ENCODE data around the gene ZNF594.
A peak's percentile ranks its signal among the peaks of the same experiment; 100 is the strongest.
"Not testable (repeated sequence)": the region's sequence is repeated elsewhere in the genome, so short reads cannot be mapped to it uniquely, and the experiment has no call there.

The ZNF594 gene

DNA sequence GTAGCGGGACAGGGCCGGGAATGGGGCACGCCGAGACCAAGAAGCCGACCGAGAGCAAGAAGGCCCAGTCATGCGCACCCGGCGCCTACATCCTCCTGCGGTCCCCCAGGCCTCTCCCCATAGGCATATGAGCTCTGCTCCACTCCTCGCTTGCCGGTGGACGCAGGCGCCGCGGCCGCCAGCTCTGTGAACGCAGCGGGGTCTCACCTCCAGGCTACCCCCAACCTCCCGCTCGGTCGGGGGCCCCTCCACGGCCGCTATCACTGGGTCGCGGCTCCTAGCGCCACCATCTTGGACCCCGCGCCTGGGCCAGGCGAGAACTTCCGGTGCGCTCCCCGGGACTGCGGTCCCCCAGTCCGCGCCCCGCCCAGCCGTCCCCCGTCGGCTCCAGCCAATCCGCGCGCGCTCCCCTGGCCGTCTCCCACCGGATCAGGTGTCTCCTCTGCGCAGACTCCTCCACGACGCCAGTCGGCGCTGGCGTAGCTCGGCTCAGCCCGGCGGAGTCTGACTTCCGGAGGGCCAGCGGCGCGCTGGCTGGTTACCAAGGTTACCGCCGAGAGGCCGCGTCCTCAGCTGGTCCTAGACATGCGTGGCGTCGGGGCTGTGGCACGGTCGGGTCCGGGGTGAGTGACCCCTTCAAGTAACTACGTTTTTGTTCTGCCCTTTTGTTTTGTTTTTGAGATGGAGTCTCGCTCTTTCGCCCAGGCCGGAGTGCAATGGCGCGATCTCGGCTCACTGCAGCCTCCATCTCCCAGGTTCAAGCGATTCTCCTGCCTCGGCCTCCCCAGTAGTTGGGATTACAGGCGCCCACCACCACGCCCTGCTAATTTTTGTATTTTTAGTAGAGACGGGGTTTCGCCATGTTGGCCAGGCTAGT is at the start of gene ZNF594:
TSS of gene ZNF594 (minus strand) at position 328 of the 877 bp plus-strand sequence. CDS start 7,612 bp downstream, outside the sequence.
- DNase-seq = peak in 55 of 56 donors; percentile 62 to 98 (median 90)

DNA sequence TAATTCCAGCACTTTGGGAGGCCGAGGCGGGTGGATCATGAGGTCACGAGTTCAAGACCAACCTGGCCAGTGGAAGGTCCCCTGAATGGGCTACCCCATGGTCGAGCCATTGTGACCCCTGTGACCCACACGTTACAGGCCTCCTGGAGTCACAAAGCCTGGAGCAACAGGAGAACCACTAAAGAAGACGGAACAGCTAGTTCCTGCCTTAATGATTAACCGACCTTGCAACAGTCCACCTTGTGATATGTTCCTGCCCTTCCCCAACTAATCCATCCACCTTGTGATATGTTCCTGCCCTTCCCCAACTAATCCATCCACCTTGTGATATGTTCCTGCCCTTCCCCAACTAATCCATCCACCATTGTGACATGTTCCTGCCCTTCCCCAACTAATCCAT is 48.1 kb upstream of the ZNF594 start:
- DNase-seq = not testable (repeated sequence)

- DNase-seq = no peak
These were observed 46.7 kb upstream of the ZNF594 start for GRCh38 chr17:5238333-5238732.

DNA sequence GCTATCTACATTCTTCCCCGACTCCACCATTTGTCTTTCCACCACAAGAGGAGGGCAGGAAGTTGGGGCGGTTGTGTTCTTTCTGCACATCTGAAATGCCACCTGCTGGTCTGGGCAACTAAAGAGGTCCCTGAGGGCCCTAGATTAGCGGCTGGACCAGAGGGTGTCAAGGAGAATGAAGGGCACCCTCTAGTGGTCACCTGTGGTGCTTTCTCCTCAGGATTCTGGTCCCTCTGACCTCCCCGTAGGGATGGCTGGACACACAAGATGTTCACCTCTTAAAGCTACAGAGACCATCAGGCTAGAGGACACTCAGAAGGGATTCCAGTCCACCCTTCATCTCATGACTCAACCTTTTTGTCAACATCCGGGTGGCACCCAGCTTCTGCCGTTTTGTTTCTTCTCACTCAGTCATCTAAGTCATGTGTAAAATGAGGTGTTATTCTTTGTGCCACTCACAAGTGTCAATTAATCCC is 45.9 kb upstream of the ZNF594 start:
- peak in 9 of 56 donors; percentile 4 to 25 (median 12) for DNase-seq

DNA sequence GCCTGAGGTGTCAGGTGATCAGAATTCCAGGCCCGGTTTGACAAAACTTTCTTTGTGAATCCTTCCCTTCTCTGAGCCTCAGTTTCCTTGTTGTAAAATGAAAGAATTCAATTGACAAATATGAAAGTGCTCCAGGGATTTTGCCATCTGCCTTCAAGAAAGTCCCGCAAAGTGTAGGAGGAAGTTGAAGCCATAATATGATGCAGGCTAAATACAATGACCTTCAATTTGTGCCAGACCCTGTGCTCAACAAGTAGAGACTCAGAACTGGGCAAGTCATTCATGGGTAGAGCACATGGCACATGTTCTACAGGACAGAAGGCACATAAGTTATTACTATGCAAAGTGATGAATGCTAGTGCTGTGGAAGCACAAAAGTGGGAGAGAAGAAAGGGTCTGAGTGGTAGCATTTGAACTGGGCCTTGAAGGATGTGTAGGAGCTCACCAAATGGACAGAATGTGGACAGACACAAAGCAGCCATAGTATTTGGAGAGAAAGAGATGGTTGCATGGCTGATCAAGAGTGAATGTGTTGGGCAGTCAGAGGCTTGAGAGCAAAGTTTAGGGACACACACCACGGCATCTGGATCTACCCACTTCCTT is 45.4 kb upstream of the ZNF594 start:
- DNase-seq = no peak

DNA sequence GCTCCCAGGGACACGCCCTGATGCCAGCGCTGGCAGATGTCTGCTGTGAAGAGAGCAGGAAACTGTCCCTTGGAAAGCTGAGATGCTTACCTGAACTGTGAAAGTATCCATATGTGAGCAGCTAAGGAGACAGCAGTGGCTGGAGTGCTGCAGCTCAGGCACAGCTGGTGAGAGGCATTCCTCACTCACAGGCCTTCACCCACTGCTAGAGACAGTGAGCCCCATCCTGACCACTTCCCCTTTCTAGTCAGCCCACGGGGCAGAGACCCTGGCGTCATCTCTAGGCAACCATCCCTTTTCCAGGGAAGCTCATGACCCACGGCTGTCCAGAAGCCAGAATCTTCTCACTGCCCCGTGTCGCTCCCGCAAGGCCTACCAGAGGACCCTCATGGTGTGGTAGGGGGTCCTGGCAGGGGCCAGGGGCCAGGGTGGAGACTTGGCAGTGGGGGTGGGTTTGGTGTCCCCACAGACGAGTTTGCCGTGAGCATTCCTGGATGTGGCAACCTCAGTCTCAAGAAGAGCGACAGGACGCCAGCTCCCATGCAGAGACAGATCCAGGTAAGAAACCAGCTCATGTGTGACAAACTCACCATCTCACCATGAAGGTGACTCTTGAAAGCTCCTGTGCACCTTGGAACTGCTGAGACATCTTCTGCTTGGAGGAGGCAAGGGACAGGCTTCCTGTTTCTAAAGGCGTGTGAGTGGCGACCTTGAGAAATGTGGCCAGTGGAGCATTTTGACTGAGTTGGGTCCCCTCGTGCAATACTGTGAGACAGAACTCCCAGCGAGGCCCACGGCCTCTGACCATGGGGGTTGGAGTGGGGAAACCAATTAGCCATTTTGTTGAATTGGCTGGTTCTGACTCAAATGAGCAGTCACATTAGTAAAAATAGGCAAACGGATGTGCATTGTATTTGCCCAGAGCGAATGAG is 43.2 kb upstream of the ZNF594 start, which contains the start of gene SCIMP:
TSS of gene SCIMP (minus strand) at position 216 of the 932 bp plus-strand sequence. CDS start at position 111, 105 bp downstream.
- peak in 17 of 56 donors; percentile 6 to 36 (median 14) for DNase-seq

DNA sequence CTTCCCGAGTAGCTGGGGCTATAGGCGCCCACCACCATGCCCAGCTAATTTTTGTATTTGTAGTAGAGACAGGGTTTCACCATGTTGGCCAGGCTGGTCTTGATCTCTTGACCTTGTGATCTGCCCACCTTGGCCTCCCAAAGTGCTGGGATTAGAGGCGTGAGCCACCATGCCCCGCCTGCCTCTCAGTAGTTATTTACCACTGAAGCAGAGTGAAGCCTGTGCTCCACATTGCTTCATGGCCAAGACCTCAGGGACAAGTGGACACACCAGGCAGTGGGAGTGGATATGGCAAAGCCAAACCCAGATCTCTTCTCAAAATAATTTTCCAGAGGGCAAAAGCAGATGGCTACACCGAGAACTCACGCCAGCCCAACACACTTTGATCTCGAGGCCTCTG is 41.8 kb upstream of the ZNF594 start:
- DNase-seq = not testable (repeated sequence)

DNA sequence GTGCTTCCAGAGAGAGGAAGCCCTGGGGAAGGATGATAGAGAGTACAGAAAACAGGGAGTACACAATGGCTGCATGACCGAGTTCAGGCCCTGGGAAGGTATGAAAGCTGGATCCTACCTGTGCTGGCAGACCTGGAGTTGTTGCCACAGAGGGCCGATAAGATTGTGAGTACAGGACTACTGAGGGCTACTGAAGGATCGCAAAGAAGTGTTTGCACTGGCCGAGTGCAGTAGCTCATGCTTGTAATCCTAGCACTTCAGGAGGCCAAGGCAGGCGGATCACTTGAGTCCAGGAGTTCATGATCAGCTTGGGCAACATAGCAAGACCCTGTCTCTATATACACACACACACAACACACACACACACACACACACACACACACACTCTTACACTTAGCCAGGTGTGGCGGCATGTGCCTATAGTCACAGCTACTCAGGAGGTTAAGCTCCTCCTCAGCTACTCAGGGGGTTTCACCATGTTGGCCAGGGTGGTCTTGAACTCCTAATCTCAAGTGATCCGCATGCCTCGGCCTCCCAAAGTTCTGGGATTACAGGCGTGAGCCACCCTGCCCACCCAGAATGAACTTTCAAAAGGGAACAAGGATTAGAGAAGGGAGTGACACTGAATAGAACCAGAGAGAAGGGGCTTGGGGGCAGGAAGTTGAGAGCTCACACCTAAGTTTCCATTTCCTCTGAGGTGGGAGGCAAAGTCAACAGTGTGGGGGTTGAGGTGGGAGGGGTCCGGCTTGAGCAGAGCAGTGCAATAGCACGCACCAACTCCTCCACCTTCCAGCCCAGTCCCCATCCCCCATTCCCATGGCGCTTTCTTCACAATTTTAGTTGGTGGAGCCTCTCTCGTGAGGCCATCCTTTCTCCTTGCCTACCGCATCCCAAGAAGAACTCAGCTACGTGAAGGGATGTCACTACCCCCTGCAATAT is 35.5 kb upstream of the ZNF594 start:
- DNase-seq = no peak

- DNase-seq = no peak
These were observed 34.2 kb upstream of the ZNF594 start for GRCh38 chr17:5225668-5226457.

DNA sequence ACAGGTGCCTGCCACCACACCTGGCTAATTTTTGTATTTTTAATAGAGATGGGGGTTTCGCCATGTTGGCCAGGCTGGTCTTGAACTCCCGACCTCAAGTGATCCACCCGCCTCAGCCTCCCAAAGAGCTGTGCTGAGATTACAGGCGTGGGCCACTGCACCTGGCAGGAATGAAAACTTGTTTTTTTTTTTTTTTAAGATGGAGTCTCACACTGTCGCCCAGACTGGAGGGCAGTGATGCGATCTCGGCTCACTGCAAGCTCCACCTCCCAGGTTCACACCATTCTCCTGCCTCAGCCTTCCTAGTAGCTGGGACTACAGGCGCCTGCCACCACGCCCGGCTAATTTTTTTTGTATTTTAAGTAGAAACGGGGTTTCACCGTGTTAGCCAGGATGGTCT is 30.2 kb upstream of the ZNF594 start:
- DNase-seq = not testable (repeated sequence)

- DNase-seq = no peak
These were observed 28.4 kb upstream of the ZNF594 start for GRCh38 chr17:5220074-5220473.

DNA sequence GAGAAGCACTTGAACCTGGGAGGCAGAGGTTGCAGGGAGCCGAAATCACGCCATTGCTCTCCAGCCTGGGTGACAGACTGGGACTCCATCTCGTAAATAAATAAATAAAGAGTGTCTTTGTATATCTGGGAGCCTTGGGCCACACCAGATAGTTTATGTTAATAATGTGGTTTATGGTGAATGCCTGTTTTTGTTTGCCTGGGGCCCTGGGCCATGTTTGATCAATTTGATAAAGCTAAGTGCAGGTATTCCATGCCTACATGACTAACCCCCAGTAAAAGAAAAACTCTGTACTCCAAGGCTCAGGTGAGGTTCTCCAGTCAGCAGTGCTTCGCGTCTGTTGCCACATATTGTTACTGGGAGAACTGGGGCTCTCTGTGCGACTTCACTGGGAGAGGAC is 27.9 kb upstream of the ZNF594 start:
- no peak for DNase-seq

- DNase-seq = not testable (repeated sequence)
These were observed 25.9 kb upstream of the ZNF594 start for GRCh38 chr17:5217562-5217961.

GRCh38 chr17:5211458-5211857 is 19.8 kb upstream of the ZNF594 start:
- DNase-seq = no peak

DNA sequence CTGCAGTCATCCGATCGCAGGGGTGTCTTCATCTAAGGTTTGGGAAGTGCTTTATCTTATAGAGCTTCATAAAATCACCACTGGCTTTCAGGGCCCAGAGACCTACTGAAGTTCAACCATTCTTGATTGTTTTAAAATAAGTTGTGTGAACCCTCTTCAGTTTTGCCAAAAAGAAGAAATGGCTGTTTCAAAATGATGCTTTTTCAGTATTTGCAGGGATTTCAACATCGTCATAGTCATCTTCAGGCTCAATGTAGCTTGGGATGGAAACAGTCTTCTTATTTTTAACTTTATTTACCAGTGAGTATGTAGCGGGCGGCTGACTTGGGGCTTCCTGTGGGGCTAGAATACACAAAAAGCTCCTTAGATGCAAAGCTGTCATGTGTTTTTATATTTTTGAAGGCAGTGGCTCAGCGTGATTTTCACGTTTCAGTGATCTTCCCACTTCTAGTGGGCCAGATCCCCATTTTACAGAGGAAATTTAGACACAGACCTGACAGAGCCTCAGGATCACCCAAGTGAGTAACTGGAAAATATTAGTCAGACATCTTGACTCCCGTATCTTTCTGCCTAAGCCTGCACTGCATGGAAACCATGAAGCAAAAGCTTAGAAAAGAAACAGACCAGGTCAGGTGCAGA is 19.1 kb upstream of the ZNF594 start:
- no peak for DNase-seq

DNA sequence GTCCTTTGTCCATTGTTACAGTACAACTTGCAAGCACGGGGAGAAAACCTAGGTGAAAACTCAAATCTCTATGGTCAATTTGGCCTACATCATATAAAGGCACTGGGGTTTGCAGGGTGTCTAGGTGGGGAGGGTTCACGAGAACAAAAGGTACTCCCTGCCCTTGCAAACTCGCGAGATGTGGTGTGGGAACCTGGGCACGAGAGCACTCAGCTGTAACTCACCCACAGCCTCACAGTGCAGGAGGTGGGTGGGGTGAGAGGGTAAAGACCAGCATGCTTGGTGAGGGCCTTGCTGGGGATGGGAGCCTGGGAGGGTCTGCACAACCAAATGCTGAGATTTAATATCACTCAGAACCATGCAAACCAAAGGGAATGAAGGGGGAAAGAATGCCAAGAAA is 18.4 kb upstream of the ZNF594 start:
- DNase-seq = no peak

GRCh38 chr17:5209396-5209795 is 17.7 kb upstream of the ZNF594 start:
- no peak for DNase-seq

DNA sequence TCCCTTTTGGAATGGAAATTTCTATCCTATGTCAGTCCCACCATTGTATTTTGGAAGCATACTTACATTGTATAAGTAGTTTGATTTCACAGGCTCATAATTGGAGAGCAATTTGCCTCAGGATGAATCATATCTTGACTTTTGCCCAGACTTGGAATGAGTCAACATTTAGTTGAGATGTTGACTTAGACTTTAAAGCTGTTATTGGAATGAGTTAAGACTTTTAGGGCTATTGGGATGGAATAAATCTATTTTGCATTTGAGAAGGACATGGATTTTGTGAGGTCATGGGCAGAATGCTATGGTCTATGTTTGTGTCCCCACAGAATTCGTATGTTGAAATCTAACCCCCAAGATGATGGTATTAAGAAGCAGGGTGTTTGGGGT is 12.2 kb upstream of the ZNF594 start:
- no peak for DNase-seq

Measured in nucleus accumbens (tissue), 56 donors.